ENCODE results near the gene DDX46.
A peak's percentile ranks its signal among the peaks of the same experiment; 100 is the strongest.
"Not testable (repeated sequence)": the region's sequence is repeated elsewhere in the genome, so short reads cannot be mapped to it uniquely, and the experiment has no call there.

DDX46 gene

GRCh38 chr5:134845335-134845851, 86.8 kb downstream of the DDX46 start:
- DNase-seq (ENCODE audit: low read depth) = no peak

DNA sequence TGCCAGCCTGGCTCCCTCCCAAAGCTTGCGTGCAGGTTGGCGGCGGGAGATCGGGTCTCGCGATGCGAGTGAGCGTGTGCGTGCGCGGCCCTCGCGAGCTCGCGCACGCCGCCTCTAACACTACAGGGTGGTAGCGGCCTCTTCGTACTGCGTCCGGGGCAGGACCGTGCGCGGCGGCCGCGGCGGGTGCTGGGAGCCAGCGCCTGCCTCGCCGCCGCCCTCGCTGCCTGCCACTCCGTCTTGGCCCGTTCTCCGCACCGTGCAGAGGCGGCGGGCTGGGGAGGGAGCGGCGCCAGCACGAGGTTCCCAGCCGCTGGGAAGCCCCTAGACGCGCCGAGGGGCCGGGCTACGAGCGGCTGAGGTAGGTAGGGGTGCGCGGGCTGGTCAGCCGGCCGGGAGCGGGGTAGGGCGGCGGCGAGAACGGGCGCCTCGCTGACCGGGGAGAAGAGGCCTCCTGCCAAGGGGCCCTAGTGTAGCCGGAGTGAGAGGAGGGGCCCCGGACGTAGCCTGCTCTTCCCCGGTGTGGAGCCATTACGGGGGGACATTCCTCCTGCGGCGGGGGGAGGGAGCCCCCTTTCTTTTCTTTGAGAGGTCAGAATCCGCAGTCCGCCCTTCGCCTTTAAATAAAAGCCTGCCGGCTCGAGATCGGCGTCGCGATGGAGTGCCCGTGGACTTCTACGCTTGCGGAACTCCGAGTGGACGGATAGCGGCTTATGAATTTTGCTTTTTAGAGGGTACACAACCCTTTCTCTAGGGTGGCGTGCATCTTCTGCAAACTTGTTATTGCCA, 87.5 kb downstream of the DDX46 start, which contains the start of gene C5orf24:
Gene C5orf24, plus strand, starts transcription at position 117 of the 789 bp plus-strand sequence. CDS start 8,933 bp downstream, outside the sequence.
- DNase-seq (ENCODE audit: low read depth) = peak; percentile 83

- DNase-seq (ENCODE audit: low read depth) = no peak
Observed at GRCh38 chr5:134846641-134846960, 88.0 kb downstream of the DDX46 start.

GRCh38 chr5:134849434-134849933, 90.9 kb downstream of the DDX46 start:
- not testable (repeated sequence) for DNase-seq (ENCODE audit: low read depth)

- no peak for DNase-seq (ENCODE audit: low read depth)
Observed at GRCh38 chr5:134851307-134851923, 92.8 kb downstream of the DDX46 start.

DNA sequence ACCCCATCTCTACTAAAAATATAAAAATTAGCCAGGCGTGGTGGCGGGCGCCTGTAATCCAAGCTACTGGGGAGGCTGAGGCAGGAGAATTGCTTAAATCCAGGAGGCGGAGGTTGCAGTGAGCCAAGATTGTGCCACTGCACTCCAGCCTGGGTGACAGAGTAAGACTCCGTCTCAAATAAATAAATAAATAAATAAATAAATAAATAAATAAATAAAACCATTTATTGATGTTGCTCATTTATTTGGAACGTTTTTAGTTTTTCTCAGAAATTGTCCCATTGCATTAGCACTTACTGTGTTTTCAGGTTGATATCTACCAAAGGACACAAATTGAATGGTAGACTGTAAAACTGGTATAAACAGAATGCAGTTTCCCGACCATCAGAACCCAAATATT, 97.9 kb downstream of the DDX46 start:
- not testable (repeated sequence) for DNase-seq (ENCODE audit: low read depth)

DNA sequence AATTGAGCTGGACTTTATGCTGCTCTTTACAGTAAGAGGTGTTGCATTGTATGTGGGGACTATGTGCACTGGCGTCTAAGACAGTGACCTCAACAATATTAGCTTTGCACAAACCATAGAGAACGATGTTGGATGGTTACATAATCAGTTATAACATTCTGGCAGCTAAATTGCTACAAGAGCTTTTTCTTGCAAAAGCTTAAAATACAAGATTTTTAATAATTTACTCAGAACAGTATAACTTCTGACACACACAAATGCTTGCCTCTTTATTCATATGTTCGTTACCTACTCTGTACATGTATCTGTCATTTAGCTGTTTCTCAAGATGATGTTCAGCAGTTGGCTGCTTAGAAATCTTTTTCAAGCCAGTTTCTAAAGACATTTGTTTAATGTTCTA, 98.8 kb downstream of the DDX46 start:
- no peak for DNase-seq (ENCODE audit: low read depth)

- no peak for DNase-seq (ENCODE audit: low read depth)
Observed at GRCh38 chr5:134864707-134865106, 106.1 kb downstream of the DDX46 start.

GRCh38 chr5:134873494-134873893, 114.9 kb downstream of the DDX46 start:
- no peak for DNase-seq (ENCODE audit: low read depth)

- peak; percentile 55 for DNase-seq (ENCODE audit: low read depth)
Observed at GRCh38 chr5:134873987-134874830, 115.6 kb downstream of the DDX46 start, which contains the start of gene TXNDC15. TSS of gene TXNDC15 (plus strand) at chr5:134874371. CDS start at chr5:134874428, 57 bp downstream.

- DNase-seq (ENCODE audit: low read depth) = no peak
Observed at GRCh38 chr5:134874831-134875655, 116.5 kb downstream of the DDX46 start.

DNA sequence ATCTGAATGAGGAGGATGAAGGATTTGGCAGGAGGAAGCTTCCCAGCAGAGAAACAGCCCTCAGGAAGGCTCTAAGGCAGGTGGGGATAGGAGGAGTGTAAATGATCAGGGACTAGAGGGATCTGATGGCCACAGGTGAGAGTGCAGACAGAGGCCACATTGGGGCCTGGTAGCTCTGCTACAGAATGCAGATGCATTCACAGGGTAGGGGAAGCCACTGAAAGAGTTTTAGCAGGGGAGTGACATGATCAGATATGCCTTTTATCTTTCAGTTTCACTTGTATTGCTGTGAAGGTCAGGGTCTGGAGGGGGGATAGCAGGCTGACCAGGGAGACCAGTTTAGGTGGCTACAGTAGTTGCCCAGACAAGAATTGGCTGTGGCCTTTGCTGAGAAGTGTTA, 118.6 kb downstream of the DDX46 start:
- no peak for DNase-seq (ENCODE audit: low read depth)

DNA sequence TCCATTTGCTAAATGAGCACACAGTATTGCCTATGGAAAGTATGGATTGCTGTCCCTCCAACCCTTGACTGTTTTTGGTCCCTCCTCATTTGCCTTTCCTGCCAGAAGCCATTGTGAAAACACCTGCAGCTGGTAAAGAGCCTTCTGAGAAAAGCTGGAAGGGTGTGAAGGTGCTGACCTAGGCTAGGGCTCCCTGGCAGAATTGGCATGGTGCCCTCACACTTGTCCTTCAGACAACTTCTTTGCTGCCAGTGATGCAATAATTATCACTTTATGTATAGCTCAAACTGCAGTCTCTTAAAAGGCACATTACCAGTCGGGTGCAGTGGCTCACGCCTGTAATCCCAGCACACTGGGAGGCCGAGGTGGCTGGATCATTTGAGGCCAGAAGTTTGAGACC, 119.8 kb downstream of the DDX46 start:
- no peak for DNase-seq (ENCODE audit: low read depth)

DNA sequence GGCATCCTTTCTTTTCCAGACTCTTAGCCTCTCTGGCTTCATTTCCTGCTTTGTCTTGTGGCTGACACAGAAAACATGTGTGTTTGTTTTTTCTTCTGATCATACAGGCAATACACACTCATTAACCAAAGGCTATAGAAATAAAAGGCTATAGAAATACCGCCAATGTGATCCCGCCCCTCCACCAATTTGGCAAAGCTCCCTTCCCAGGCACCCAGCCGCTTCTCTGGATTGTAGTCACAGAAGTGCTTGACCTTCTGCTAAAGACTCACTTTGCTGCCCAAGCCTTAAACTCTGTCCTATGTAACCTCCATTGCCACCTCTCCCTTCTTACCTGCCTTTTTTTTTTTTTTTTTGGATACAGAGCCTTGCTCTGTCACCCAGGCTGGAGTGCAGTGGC, 120.9 kb downstream of the DDX46 start:
- DNase-seq (ENCODE audit: low read depth) = no peak

Data from stimulated activated CD8-positive, alpha-beta memory T cell treated with anti-CD3 and anti-CD28 coated beads, Interleukin-15, amount 100 ng/mL, for 1 hour (primary cell).